ENCODE results near the gene MRM3.
A peak's percentile ranks its signal among the peaks of the same experiment; 100 is the strongest.
"Not testable (repeated sequence)": the region's sequence is repeated elsewhere in the genome, so short reads cannot be mapped to it uniquely, and the experiment has no call there.

MRM3 gene

GRCh38 chr17:759964-760363, 22.2 kb upstream of the MRM3 start:
- Histone ChIP-seq H3K9me3 (ENCODE audit: control insufficient read depth, insufficient read depth, low read length) (no peaks in the 10 kb centered on the region), H3K36me3 (ENCODE audit: control insufficient read depth, insufficient read depth, low read length) (peaks cover 20% of the 10 kb centered on the region), H3K4me3 (ENCODE audit: low read depth, low read length) (no peak overlapping the region), H3K27me3 (ENCODE audit: control insufficient read depth, insufficient read depth, low read length) (no peaks in the 10 kb centered on the region), H3K9ac (ENCODE audit: low read depth, low read length) (no peak overlapping the region), H3K4me1 (ENCODE audit: control insufficient read depth, insufficient read depth, low read length) (no peaks in the 10 kb centered on the region)

GRCh38 chr17:760371-760770, 21.8 kb upstream of the MRM3 start:
- H3K4me3 ChIP-seq (ENCODE audit: low read depth, low read length): no peak overlapping the region

GRCh38 chr17:767076-767475, 15.1 kb upstream of the MRM3 start:
- Histone ChIP-seq H3K4me1 (ENCODE audit: control insufficient read depth, insufficient read depth, low read length) (no peaks in the 10 kb centered on the region), H3K9me3 (ENCODE audit: control insufficient read depth, insufficient read depth, low read length) (no peaks in the 10 kb centered on the region), H3K9ac (ENCODE audit: low read depth, low read length) (no peak overlapping the region), H3K36me3 (ENCODE audit: control insufficient read depth, insufficient read depth, low read length) (peaks cover 13% of the 10 kb centered on the region), H3K4me3 (ENCODE audit: low read depth, low read length) (no peak overlapping the region), H3K27me3 (ENCODE audit: control insufficient read depth, insufficient read depth, low read length) (no peaks in the 10 kb centered on the region)

More at GRCh38 chr17:760371-760770, 21.8 kb upstream of the MRM3 start:
- Histone ChIP-seq H3K4me1 (ENCODE audit: control insufficient read depth, insufficient read depth, low read length) (no peaks in the 10 kb centered on the region), H3K27me3 (ENCODE audit: control insufficient read depth, insufficient read depth, low read length) (no peaks in the 10 kb centered on the region), H3K9me3 (ENCODE audit: control insufficient read depth, insufficient read depth, low read length) (no peaks in the 10 kb centered on the region), H3K9ac (ENCODE audit: low read depth, low read length) (no peak overlapping the region), H3K36me3 (ENCODE audit: control insufficient read depth, insufficient read depth, low read length) (peaks cover 24% of the 10 kb centered on the region)

GRCh38 chr17:773016-773415, 9.1 kb upstream of the MRM3 start:
- Histone ChIP-seq H3K36me3 (ENCODE audit: control insufficient read depth, insufficient read depth, low read length) (peaks cover 28% of the 10 kb centered on the region), H3K27me3 (ENCODE audit: control insufficient read depth, insufficient read depth, low read length) (no peaks in the 10 kb centered on the region), H3K4me3 (ENCODE audit: low read depth, low read length) (no peak overlapping the region), H3K9ac (ENCODE audit: low read depth, low read length) (no peak overlapping the region), H3K9me3 (ENCODE audit: control insufficient read depth, insufficient read depth, low read length) (no peaks in the 10 kb centered on the region), H3K4me1 (ENCODE audit: control insufficient read depth, insufficient read depth, low read length) (no peaks in the 10 kb centered on the region)

GRCh38 chr17:773467-774312, 8.5 kb upstream of the MRM3 start:
- H3K36me3 ChIP-seq (ENCODE audit: control insufficient read depth, insufficient read depth, low read length): peaks cover 32% of the 10 kb centered on the region
- H3K4me1 ChIP-seq (ENCODE audit: control insufficient read depth, insufficient read depth, low read length): no peaks in the 10 kb centered on the region
- no peaks in the 10 kb centered on the region for H3K9me3 ChIP-seq (ENCODE audit: control insufficient read depth, insufficient read depth, low read length)
- H3K4me3 ChIP-seq (ENCODE audit: low read depth, low read length): no peak overlapping the region
- no peaks in the 10 kb centered on the region for H3K27me3 ChIP-seq (ENCODE audit: control insufficient read depth, insufficient read depth, low read length)
- H3K9ac ChIP-seq (ENCODE audit: low read depth, low read length): no peak overlapping the region

GRCh38 chr17:774313-774584, 7.9 kb upstream of the MRM3 start:
- no peaks in the 10 kb centered on the region for H3K27me3 ChIP-seq (ENCODE audit: control insufficient read depth, insufficient read depth, low read length)
- peaks cover 28% of the 10 kb centered on the region for H3K36me3 ChIP-seq (ENCODE audit: control insufficient read depth, insufficient read depth, low read length)
- H3K9ac ChIP-seq (ENCODE audit: low read depth, low read length): no peak overlapping the region
- H3K4me1 ChIP-seq (ENCODE audit: control insufficient read depth, insufficient read depth, low read length): no peaks in the 10 kb centered on the region
- no peaks in the 10 kb centered on the region for H3K9me3 ChIP-seq (ENCODE audit: control insufficient read depth, insufficient read depth, low read length)
- H3K4me3 ChIP-seq (ENCODE audit: low read depth, low read length): no peak overlapping the region

- Histone ChIP-seq H3K4me1 (ENCODE audit: control insufficient read depth, insufficient read depth, low read length) (no peaks in the 10 kb centered on the region), H3K9ac (ENCODE audit: low read depth, low read length) (no peak overlapping the region), H3K27me3 (ENCODE audit: control insufficient read depth, insufficient read depth, low read length) (no peaks in the 10 kb centered on the region), H3K36me3 (ENCODE audit: control insufficient read depth, insufficient read depth, low read length) (peaks cover 25% of the 10 kb centered on the region), H3K4me3 (ENCODE audit: low read depth, low read length) (no peak overlapping the region), H3K9me3 (ENCODE audit: control insufficient read depth, insufficient read depth, low read length) (no peaks in the 10 kb centered on the region)
Measured at GRCh38 chr17:778096-778495, 4.1 kb upstream of the MRM3 start.

GRCh38 chr17:784143-784542, 2.0 kb downstream of the MRM3 start:
- H3K27me3 ChIP-seq (ENCODE audit: control insufficient read depth, insufficient read depth, low read length): no peaks in the 10 kb centered on the region
- H3K9ac ChIP-seq (ENCODE audit: low read depth, low read length): no peak overlapping the region
- H3K4me3 ChIP-seq (ENCODE audit: low read depth, low read length): no peak overlapping the region
- peaks cover 15% of the 10 kb centered on the region for H3K36me3 ChIP-seq (ENCODE audit: control insufficient read depth, insufficient read depth, low read length)
- no peaks in the 10 kb centered on the region for H3K9me3 ChIP-seq (ENCODE audit: control insufficient read depth, insufficient read depth, low read length)
- H3K4me1 ChIP-seq (ENCODE audit: control insufficient read depth, insufficient read depth, low read length): no peaks in the 10 kb centered on the region

GRCh38 chr17:785901-786300, 3.7 kb downstream of the MRM3 start:
- peaks cover 15% of the 10 kb centered on the region for H3K36me3 ChIP-seq (ENCODE audit: control insufficient read depth, insufficient read depth, low read length)
- H3K4me1 ChIP-seq (ENCODE audit: control insufficient read depth, insufficient read depth, low read length); H3K27me3 ChIP-seq (ENCODE audit: control insufficient read depth, insufficient read depth, low read length); H3K9ac ChIP-seq (ENCODE audit: low read depth, low read length); H3K4me3 ChIP-seq (ENCODE audit: low read depth, low read length); H3K9me3 ChIP-seq (ENCODE audit: control insufficient read depth, insufficient read depth, low read length): not testable (repeated sequence)

GRCh38 chr17:787641-788221, 5.6 kb downstream of the MRM3 start:
- H3K27me3 ChIP-seq (ENCODE audit: control insufficient read depth, insufficient read depth, low read length): no peaks in the 10 kb centered on the region
- H3K9ac ChIP-seq (ENCODE audit: low read depth, low read length): no peak overlapping the region
- no peaks in the 10 kb centered on the region for H3K9me3 ChIP-seq (ENCODE audit: control insufficient read depth, insufficient read depth, low read length)
- no peak overlapping the region for H3K4me3 ChIP-seq (ENCODE audit: low read depth, low read length)
- H3K36me3 ChIP-seq (ENCODE audit: control insufficient read depth, insufficient read depth, low read length): peaks cover 12% of the 10 kb centered on the region
- no peaks in the 10 kb centered on the region for H3K4me1 ChIP-seq (ENCODE audit: control insufficient read depth, insufficient read depth, low read length)

- no peak overlapping the region for H3K9ac ChIP-seq (ENCODE audit: low read depth, low read length)
- H3K4me1 ChIP-seq (ENCODE audit: control insufficient read depth, insufficient read depth, low read length): no peaks in the 10 kb centered on the region
- no peak overlapping the region for H3K4me3 ChIP-seq (ENCODE audit: low read depth, low read length)
- H3K27me3 ChIP-seq (ENCODE audit: control insufficient read depth, insufficient read depth, low read length): no peaks in the 10 kb centered on the region
- no peaks in the 10 kb centered on the region for H3K9me3 ChIP-seq (ENCODE audit: control insufficient read depth, insufficient read depth, low read length)
- H3K36me3 ChIP-seq (ENCODE audit: control insufficient read depth, insufficient read depth, low read length): peaks cover 12% of the 10 kb centered on the region
Measured at GRCh38 chr17:788551-788950, 6.4 kb downstream of the MRM3 start.

GRCh38 chr17:789160-789840, 7.1 kb downstream of the MRM3 start:
- Histone ChIP-seq H3K4me1 (ENCODE audit: control insufficient read depth, insufficient read depth, low read length) (no peaks in the 10 kb centered on the region), H3K36me3 (ENCODE audit: control insufficient read depth, insufficient read depth, low read length) (peaks cover 12% of the 10 kb centered on the region), H3K27me3 (ENCODE audit: control insufficient read depth, insufficient read depth, low read length) (no peaks in the 10 kb centered on the region)

More at GRCh38 chr17:789160-789840, 7.1 kb downstream of the MRM3 start:
- Histone ChIP-seq H3K9ac (ENCODE audit: low read depth, low read length) (no peak overlapping the region), H3K9me3 (ENCODE audit: control insufficient read depth, insufficient read depth, low read length) (no peaks in the 10 kb centered on the region), H3K4me3 (ENCODE audit: low read depth, low read length) (peak overlapping the region; percentile 50)
